GM23338 (cell line): ENCODE measurements around the gene ATF7.
"Not testable (repeated sequence)": the region's sequence is repeated elsewhere in the genome, so short reads cannot be mapped to it uniquely, and the experiment has no call there.

Experiments used
- CREB1 ChIP-seq: fragments of 250-450 bp; sonication (Bioruptor Pico); IDR thresholded peaks from 2 replicates; pipeline ENCODE4 v1.5.0; 2020; ENCODE audit warnings: low read depth, mild to moderate bottlenecking, moderate library complexity
- EZH2 ChIP-seq: fragments of 200-600 bp; sonication (generic); IDR thresholded peaks from one replicate; pipeline ENCODE4 v1.8.0; 2017; ENCODE audit warnings: antibody characterized with exemption, mild to moderate bottlenecking, low read depth; ENCODE audit not compliant: unreplicated experiment
- EZH2phosphoT487 ChIP-seq: fragments of 200-600 bp; sonication (generic); IDR thresholded peaks from one replicate; pipeline ENCODE4 v1.8.1; 2018; ENCODE audit warnings: antibody characterized with exemption; ENCODE audit not compliant: unreplicated experiment
- JUNB ChIP-seq: IDR thresholded peaks from one replicate; pipeline ENCODE4 v1.6.1; 2016; ENCODE audit warnings: antibody characterized with exemption; ENCODE audit not compliant: unreplicated experiment
- POLR2AphosphoS5 ChIP-seq: IDR thresholded peaks from 2 replicates; pipeline ENCODE4 v1.6.1; 2016; ENCODE audit warnings: antibody characterized with exemption, low read depth
- STAT1 ChIP-seq: IDR thresholded peaks from one replicate; pipeline ENCODE4 v1.6.1; 2016; ENCODE audit warnings: antibody characterized with exemption; ENCODE audit not compliant: unreplicated experiment
- ZNF462 ChIP-seq: fragments of 250-450 bp; sonication (Bioruptor Pico); IDR thresholded peaks from 2 replicates; pipeline ENCODE4 v1.5.0; 2020; ENCODE audit warnings: mild to moderate bottlenecking, moderate library complexity
- TF ChIP-seq, protein P1 (sequence below), 2 experiments: fragments of 200-600 bp in 1 of 2; sonication (generic) in 1 of 2; conservative IDR thresholded peaks; 2 replicates each; pipeline versions ENCODE4 v1.5.1 to v1.6.1; 2016 to 2017; ENCODE audit warnings: antibody characterized with exemption in 2 of 2, low read depth in 2 of 2, mild to moderate bottlenecking in 2 of 2, moderate library complexity in 1 of 2

DNA sequence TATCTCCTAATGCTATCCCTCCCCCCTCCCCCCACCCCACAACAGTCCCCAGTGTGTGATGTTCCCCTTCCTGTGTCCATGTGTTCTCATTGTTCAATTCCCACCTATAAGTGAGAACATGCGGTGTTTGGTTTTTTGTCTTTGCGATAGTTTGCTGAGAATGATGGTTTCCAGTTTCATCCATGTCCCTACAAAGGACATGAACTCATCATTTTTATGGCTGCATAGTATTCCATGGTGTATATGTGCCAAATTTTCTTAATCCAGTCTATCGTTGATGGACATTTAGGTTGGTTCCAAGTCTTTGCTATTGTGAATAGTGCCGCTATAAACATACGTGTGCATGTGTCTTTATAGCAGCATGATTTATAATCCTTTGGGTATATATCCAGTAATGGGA lies 19.5 kb downstream of the ATF7 start:
- TF ChIP-seq POLR2AphosphoS5; EZH2; JUNB; EZH2phosphoT487; STAT1; CREB1; ZNF462 (CRISPR knock-in tag): not testable (repeated sequence)
- TF ChIP-seq, protein P1, sequence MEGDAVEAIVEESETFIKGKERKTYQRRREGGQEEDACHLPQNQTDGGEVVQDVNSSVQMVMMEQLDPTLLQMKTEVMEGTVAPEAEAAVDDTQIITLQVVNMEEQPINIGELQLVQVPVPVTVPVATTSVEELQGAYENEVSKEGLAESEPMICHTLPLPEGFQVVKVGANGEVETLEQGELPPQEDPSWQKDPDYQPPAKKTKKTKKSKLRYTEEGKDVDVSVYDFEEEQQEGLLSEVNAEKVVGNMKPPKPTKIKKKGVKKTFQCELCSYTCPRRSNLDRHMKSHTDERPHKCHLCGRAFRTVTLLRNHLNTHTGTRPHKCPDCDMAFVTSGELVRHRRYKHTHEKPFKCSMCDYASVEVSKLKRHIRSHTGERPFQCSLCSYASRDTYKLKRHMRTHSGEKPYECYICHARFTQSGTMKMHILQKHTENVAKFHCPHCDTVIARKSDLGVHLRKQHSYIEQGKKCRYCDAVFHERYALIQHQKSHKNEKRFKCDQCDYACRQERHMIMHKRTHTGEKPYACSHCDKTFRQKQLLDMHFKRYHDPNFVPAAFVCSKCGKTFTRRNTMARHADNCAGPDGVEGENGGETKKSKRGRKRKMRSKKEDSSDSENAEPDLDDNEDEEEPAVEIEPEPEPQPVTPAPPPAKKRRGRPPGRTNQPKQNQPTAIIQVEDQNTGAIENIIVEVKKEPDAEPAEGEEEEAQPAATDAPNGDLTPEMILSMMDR (conservative IDR thresholded peaks at IDR 0.05; ENCODE audit: low read depth in 2 of 2) = not testable (repeated sequence)
